HepG2 (cell line): ENCODE data around the gene ZNF274. TPM values are rescaled to one million over a fixed set of nuclear protein-coding genes. Genes with fewer than 3 reads are reported as not detected.
A peak's percentile ranks its signal among the peaks of the same experiment; 100 is the strongest.

Experiments
- ATAC-seq: fragments of 200-7000 bp; cut with Tn5 transposase; 3 replicates; pipeline ENCODE4 v1.9.1; 2020; ENCODE audit warnings: mild to moderate bottlenecking, moderate library complexity
- BruUV-seq: library from RNA; stranded (reverse); fragments of 400-500 nt; replicated peaks from 2 replicates; lab custom pipeline; 2021; lab: Mats Ljungman, UMichigan
- CTCF ChIA-PET: fragments of 300-600 bp; formaldehyde crosslinking; extraction: SDS; loops from one replicate; lab custom pipeline; 2021; ENCODE audit warnings: low total read pairs, inconsistent platforms, low intra/inter-chr PET ratio; lab: Yijun Ruan, JAX
- POLR2A ChIA-PET: fragments of 350-600 bp; sonication (Branson Sonifier 250); formaldehyde crosslinking; loops from one replicate; lab custom pipeline; 2020; ENCODE audit warnings: antibody characterized with exemption, inconsistent platforms; lab: Yijun Ruan, JAX
- DNase-seq: peaks from one replicate; pipeline ENCODE4 v3.0.0-alpha.2; 2015; ENCODE audit warnings: low spot score
- FAIRE-seq: peaks from 3 replicates; lab custom pipeline; 2011; peaks lifted over from hg19 to GRCh38; lab: Jason Lieb, UNC
- H2AFZ ChIP-seq: one replicate; pipeline ENCODE4 v1.6.1; 2011; ENCODE audit warnings: low read length, inconsistent platforms
- H3K27ac ChIP-seq: fragments of 300-600 bp; 3 replicates; pipeline ENCODE4 v1.8.0; 2011; ENCODE audit warnings: mixed run types, mild to moderate bottlenecking, mixed read lengths, low read length, inconsistent platforms; ENCODE audit not compliant: insufficient read depth; ENCODE audit errors: extremely low read length
- H3K27me3 ChIP-seq, 2 experiments: fragments of 200-600 bp in 1 of 2; 2 replicates in 1 of 2; 3 replicates in 1 of 2; pipeline versions ENCODE4 v1.6.0 to v1.8.0; 2011; ENCODE audit warnings: low read length in 2 of 2, mild to moderate bottlenecking in 2 of 2, moderate library complexity in 2 of 2, inconsistent platforms in 1 of 2; ENCODE audit not compliant: insufficient read depth in 2 of 2, control insufficient read depth in 1 of 2
- H3K36me3 ChIP-seq, 2 experiments: fragments of 200-600 bp in 1 of 2; replicated peaks in 1 of 2; 2 replicates in 1 of 2; 3 replicates in 1 of 2; pipeline versions ENCODE4 v1.5.1 to v1.8.0; 2011; ENCODE audit warnings: low read length in 2 of 2, inconsistent platforms in 1 of 2; ENCODE audit not compliant: insufficient read depth in 2 of 2, control insufficient read depth in 1 of 2
- H3K4me1 ChIP-seq: 2 replicates; pipeline ENCODE4 v1.5.1; 2012; ENCODE audit warnings: low read length, inconsistent platforms; ENCODE audit not compliant: insufficient read depth
- H3K4me2 ChIP-seq: 2 replicates; pipeline ENCODE4 v1.6.0; 2011; ENCODE audit warnings: low read depth, low read length, inconsistent platforms
- H3K4me3 ChIP-seq, 3 experiments: fragments of 200-600 bp in 1 of 3; sonication (generic), shearing (Covaris generic) in 1 of 3; replicated peaks in 1 of 3; 2 replicates each; pipeline ENCODE4 v1.5.1; 2011 to 2016; ENCODE audit warnings: low read length in 3 of 3, inconsistent platforms in 2 of 3, low read depth in 2 of 3, mild to moderate bottlenecking in 2 of 3, control low read depth in 1 of 3, mixed read lengths in 1 of 3; ENCODE audit not compliant: insufficient read depth in 1 of 3
- H3K79me2 ChIP-seq: one replicate; pipeline ENCODE4 v1.6.1; 2011; ENCODE audit warnings: low read length, inconsistent platforms; ENCODE audit not compliant: insufficient read depth
- H3K9ac ChIP-seq: 2 replicates; pipeline ENCODE4 v1.6.0; 2011; ENCODE audit warnings: mild to moderate bottlenecking, low read depth, low read length, inconsistent platforms; ENCODE audit not compliant: insufficient read depth
- H3K9me3 ChIP-seq: 2 replicates; pipeline ENCODE4 v1.5.1; 2012; ENCODE audit warnings: mild to moderate bottlenecking, low read length
- H4K20me1 ChIP-seq: 2 replicates; pipeline ENCODE4 v1.6.0; 2011; ENCODE audit warnings: inconsistent platforms, mild to moderate bottlenecking, low read length, moderate library complexity; ENCODE audit not compliant: insufficient read depth
- EHMT2 ChIP-seq: fragments of 200-600 bp; sonication (generic); IDR thresholded peaks from 2 replicates; pipeline ENCODE4 v1.7.0; 2017; ENCODE audit warnings: antibody characterized with exemption, low read depth, low read length, borderline replicate concordance
- GABPB1 ChIP-seq: IDR thresholded peaks from 2 replicates; pipeline ENCODE4 v1.6.1; 2016; ENCODE audit warnings: mild to moderate bottlenecking, missing genetic modification reagents, moderate library complexity, missing compliant biosample characterization
- MATR3 ChIP-seq: sonication (generic); formaldehyde crosslinking; IDR thresholded peaks from 2 replicates; pipeline ENCODE4 v1.4.0; 2020; ENCODE audit warnings: missing genetic modification reagents
- NFKBIZ ChIP-seq: IDR thresholded peaks from 2 replicates; pipeline ENCODE4 v1.6.1; 2018; ENCODE audit warnings: missing genetic modification reagents, missing compliant biosample characterization
- POLR2G ChIP-seq: fragments of 200-400 bp; formaldehyde crosslinking; IDR thresholded peaks from 2 replicates; pipeline ENCODE4 v1.6.1; 2018; ENCODE audit warnings: mild to moderate bottlenecking, low read depth, low read length, moderate library complexity
- RBFOX2 ChIP-seq: fragments of 200-400 bp; formaldehyde crosslinking; IDR thresholded peaks from 2 replicates; pipeline ENCODE4 v1.6.1; 2017; ENCODE audit warnings: low read depth, mild to moderate bottlenecking, low read length
- THAP9 ChIP-seq: sonication (generic); formaldehyde crosslinking; IDR thresholded peaks from 2 replicates; pipeline ENCODE4; 2020; ENCODE audit warnings: missing genetic modification reagents, mild to moderate bottlenecking, borderline replicate concordance
- ZKSCAN8 ChIP-seq: IDR thresholded peaks from 2 replicates; pipeline ENCODE4 v1.6.1; 2016; ENCODE audit warnings: borderline replicate concordance, missing genetic modification reagents, missing compliant biosample characterization
- ZNF546 ChIP-seq: sonication (generic); formaldehyde crosslinking; conservative IDR thresholded peaks from 2 replicates; pipeline ENCODE4 v1.8.1; 2023; ENCODE audit warnings: mild to moderate bottlenecking, missing genetic modification reagents
- ZNF564 ChIP-seq: sonication (generic); formaldehyde crosslinking; IDR thresholded peaks from 2 replicates; pipeline ENCODE4 v1.8.1; 2023; ENCODE audit warnings: mild to moderate bottlenecking, missing genetic modification reagents
- ZSCAN29 ChIP-seq: sonication (generic); formaldehyde crosslinking; conservative IDR thresholded peaks from 2 replicates; pipeline ENCODE4 v1.4.0; 2020; ENCODE audit warnings: mild to moderate bottlenecking, missing genetic modification reagents
- WGBS: methylation state at CpG from one replicate; pipeline ENCODE4 v1.1.6; 2017; ENCODE audit warnings: low lambda C conversion rate; 5-methylcytosine and 5-hydroxymethylcytosine counted together
- in situ Hi-C: cut with HindIII; loops from 2 replicates; pipeline ENCODE4 v1.10.0; 2017; ENCODE audit warnings: low pct_unique_long_range_greater_than_20kb; ENCODE audit not compliant: extremely low pct_ligation_motif_present
- intact Hi-C: fragments of 100-400 bp; cut with micrococcal nuclease; formaldehyde crosslinking; loops from one replicate; pipeline ENCODE4 v1.10.0; 2022; ENCODE audit not compliant: unreplicated experiment
- polyA plus RNA-seq, 8 experiments: library from polyadenylated mRNA; depleted of rRNA in 3 of 8; stranded (reverse) in 7 of 8; unstranded in 1 of 8; fragments of >200 nt; fragmentation: Illumina TruSeq in 4 of 8; extraction: Trizol in 4 of 8; gene quantifications; 2 replicates each; pipeline versions ENCODE4 v1.2.1 to v1.2.3, GENCODE V29; 2011 to 2016; ENCODE audit warnings: low read depth in 4 of 8, missing spikeins in 1 of 8, mixed read lengths in 1 of 8; ENCODE audit not compliant: insufficient read depth in 1 of 8
- total RNA-seq, 5 experiments: library from RNA; depleted of rRNA; stranded (reverse); fragments of >200 nt; fragmentation: Illumina TruSeq; extraction: Trizol; gene quantifications; 2 replicates each; pipeline ENCODE4 v1.2.3, GENCODE V29; 2016; ENCODE audit warnings: low read depth in 1 of 5

The ZNF274 gene
- total and polyA plus RNA-seq, 2 of the 13 experiments (the other 11 are each of a cell fraction or from before 2014, with no cell fraction given), result 16.1 to 23.0 TPM

- no peak for TF ChIP-seq THAP9 (CRISPR knock-in tag)
- no peak for TF ChIP-seq ZSCAN29
- 0 out of 2 replicates have a peak, but pooled peaks have one; percentile 37 for TF ChIP-seq ZNF564 (CRISPR knock-in tag)
Measured at GRCh38 chr19:58229255-58229639, 46.4 kb downstream of the ZNF274 start (continued).

- intact Hi-C loops (no loop called here), in situ Hi-C loops (no loop called here)
- no peaks in the 10 kb centered on the region; a peak in 1 of 5 replicates for H3K27me3 ChIP-seq
- DNase-seq (no peak), FAIRE-seq (no peak), ATAC-seq (no peak)
- CTCF ChIA-PET, result no interaction called here
- TF ChIP-seq ZNF546 (CRISPR knock-in tag) (no peak), ZKSCAN8 (CRISPR knock-in tag) (no peak), RBFOX2 (no peak), EHMT2 (no peak), POLR2G (no peak), NFKBIZ (no peak), GABPB1 (CRISPR knock-in tag) (no peak), MATR3 (CRISPR knock-in tag) (no peak)
- H2AFZ ChIP-seq, result no peak overlapping the region
- no peaks in the 10 kb centered on the region for H3K79me2 ChIP-seq
- POLR2A ChIA-PET, result interaction anchor here (1.0 kb wide), 1 partner anchor 9 kb away, joined by 4 read pairs; the partner anchor contains the start of gene ZNF544
- no peaks in the 10 kb centered on the region for H3K4me1 ChIP-seq
- BruUV-seq, result no TSS peak
- no peak overlapping the region for H3K4me3 ChIP-seq
- peaks cover 69% of the 10 kb centered on the region for H3K9me3 ChIP-seq
- H4K20me1 ChIP-seq, result no peaks in the 10 kb centered on the region
- 91% methylated on average over 10 of the region's 10 CpGs for WGBS
- H3K36me3 ChIP-seq, result peaks cover 8 to 27% of the 10 kb centered on the region in 2 experiments; a peak in 3 of 5 replicates
- no peak overlapping the region for H3K4me2 ChIP-seq
- H3K27ac ChIP-seq, result no peak overlapping the region
- H3K9ac ChIP-seq, result no peak overlapping the region
Measured at GRCh38 chr19:58237324-58237723, 54.5 kb downstream of the ZNF274 start.
